Nephron progenitor cell (in vitro differentiated cells): ENCODE results near the gene TPM3.
A peak's percentile ranks its signal among the peaks of the same experiment; 100 is the strongest.

Experiments used
- DNase-seq: peaks from one replicate; pipeline ENCODE4 v3.0.0; 2021
- H3K27ac Mint-ChIP-seq: 2 replicates; pipeline ENCODE4 v1.8.0; 2021; ENCODE audit warnings: mild to moderate bottlenecking, moderate library complexity, mixed read lengths
- H3K27me3 Mint-ChIP-seq: 2 replicates; pipeline ENCODE4 v1.8.0; 2021; ENCODE audit warnings: mild to moderate bottlenecking, low read depth, mixed read lengths; ENCODE audit not compliant: poor library complexity
- H3K36me3 Mint-ChIP-seq: 2 replicates; pipeline ENCODE4 v1.8.0; 2021; ENCODE audit warnings: low read depth, mixed read lengths
- H3K4me1 Mint-ChIP-seq: 2 replicates; pipeline ENCODE4 v1.8.0; 2021; ENCODE audit warnings: mixed read lengths
- H3K4me3 Mint-ChIP-seq: 2 replicates; pipeline ENCODE4 v1.8.0; 2021; ENCODE audit warnings: mild to moderate bottlenecking, moderate library complexity, mixed read lengths
- H3K9me3 Mint-ChIP-seq: 2 replicates; pipeline ENCODE4 v1.8.0; 2021; ENCODE audit warnings: mild to moderate bottlenecking, moderate library complexity, mixed read lengths
- TF ChIP-seq, protein P1 (sequence below): fragments of 200-600 bp; sonication (generic); IDR thresholded peaks from 2 replicates; pipeline ENCODE4 v1.5.0; 2021; ENCODE audit warnings: antibody characterized with exemption

TPM3 gene

DNA sequence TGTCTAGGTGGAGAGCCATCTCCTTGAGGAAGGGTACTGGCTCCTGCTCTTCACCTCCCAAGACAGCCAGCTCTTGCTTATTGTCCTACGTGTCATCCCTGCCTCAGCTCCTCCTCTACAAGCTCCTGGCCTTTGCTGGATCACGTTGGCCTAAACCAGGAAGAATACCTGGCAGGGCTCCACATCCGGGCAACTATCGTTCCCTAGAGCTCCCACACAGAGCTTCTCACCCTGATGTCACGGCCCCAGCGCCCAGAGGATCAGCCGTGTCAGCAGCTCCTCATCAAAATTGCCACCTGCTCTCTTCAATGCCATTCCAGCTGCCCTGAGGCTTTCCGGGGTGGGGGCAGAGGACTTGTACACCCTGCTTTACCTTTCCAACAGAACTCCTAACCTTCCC is 1.9 kb upstream of the TPM3 start:
- Mint-ChIP-seq H3K27me3 (peaks cover 48% of the 10 kb centered on the region), H3K36me3 (no peaks in the 10 kb centered on the region), H3K27ac (no peak overlapping the region), H3K4me1 (peaks cover 43% of the 10 kb centered on the region), H3K4me3 (no peak overlapping the region), H3K9me3 (no peaks in the 10 kb centered on the region)
- TF ChIP-seq, protein P1, sequence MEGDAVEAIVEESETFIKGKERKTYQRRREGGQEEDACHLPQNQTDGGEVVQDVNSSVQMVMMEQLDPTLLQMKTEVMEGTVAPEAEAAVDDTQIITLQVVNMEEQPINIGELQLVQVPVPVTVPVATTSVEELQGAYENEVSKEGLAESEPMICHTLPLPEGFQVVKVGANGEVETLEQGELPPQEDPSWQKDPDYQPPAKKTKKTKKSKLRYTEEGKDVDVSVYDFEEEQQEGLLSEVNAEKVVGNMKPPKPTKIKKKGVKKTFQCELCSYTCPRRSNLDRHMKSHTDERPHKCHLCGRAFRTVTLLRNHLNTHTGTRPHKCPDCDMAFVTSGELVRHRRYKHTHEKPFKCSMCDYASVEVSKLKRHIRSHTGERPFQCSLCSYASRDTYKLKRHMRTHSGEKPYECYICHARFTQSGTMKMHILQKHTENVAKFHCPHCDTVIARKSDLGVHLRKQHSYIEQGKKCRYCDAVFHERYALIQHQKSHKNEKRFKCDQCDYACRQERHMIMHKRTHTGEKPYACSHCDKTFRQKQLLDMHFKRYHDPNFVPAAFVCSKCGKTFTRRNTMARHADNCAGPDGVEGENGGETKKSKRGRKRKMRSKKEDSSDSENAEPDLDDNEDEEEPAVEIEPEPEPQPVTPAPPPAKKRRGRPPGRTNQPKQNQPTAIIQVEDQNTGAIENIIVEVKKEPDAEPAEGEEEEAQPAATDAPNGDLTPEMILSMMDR: no peak
- DNase-seq: no peak

DNA sequence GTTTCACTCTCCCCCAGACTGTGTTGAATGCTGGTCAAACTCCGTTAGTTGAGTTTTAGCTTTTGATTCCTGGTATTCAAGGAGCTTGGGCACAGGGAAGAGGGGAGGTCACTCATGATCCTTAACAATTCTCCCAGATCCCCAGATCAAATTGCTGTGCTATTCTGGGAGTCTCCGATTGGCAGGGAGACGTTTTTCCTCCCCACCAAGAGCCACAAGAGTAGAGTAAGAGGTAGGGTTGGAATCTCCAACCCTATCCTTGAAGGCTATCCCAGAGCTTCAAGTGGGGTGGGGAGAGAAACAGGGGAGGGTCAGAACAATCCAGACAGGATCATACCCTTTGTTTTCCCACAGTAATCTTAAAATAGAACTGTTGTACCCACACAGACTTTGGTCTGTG is 576 bp upstream of the TPM3 start:
- no peak for DNase-seq
- Mint-ChIP-seq H3K27ac (no peak overlapping the region), H3K27me3 (peaks cover 49% of the 10 kb centered on the region), H3K4me1 (peaks cover 37% of the 10 kb centered on the region), H3K9me3 (no peaks in the 10 kb centered on the region), H3K36me3 (no peaks in the 10 kb centered on the region), H3K4me3 (no peak overlapping the region)
- TF ChIP-seq, protein P1: no peak

DNA sequence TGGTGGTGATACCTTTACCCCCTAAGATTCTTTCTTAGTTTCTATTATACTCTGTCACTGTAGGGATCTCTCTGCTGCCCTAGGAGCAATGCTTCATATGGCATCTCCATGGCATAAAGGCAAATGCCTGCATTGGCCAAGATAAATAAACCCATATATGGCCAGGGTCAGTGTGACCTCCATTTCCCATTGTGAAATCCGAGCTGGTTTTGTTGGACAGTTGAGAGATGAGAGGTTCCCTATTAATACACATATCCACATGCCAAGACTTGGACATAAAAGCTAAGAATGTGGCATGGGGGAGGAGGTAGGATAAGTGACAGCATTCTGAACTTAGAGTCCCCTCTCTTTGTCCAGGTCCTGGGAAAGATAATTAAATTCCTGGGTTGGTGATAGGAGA is 1.4 kb downstream of the TPM3 start:
- peaks cover 50% of the 10 kb centered on the region for H3K27me3 Mint-ChIP-seq
- no peaks in the 10 kb centered on the region for H3K36me3 Mint-ChIP-seq
- no peak overlapping the region for H3K27ac Mint-ChIP-seq
- H3K4me1 Mint-ChIP-seq: peaks cover 41% of the 10 kb centered on the region
- TF ChIP-seq, protein P1: no peak
- no peaks in the 10 kb centered on the region for H3K9me3 Mint-ChIP-seq
- no peak for DNase-seq
- H3K4me3 Mint-ChIP-seq: no peak overlapping the region

DNA sequence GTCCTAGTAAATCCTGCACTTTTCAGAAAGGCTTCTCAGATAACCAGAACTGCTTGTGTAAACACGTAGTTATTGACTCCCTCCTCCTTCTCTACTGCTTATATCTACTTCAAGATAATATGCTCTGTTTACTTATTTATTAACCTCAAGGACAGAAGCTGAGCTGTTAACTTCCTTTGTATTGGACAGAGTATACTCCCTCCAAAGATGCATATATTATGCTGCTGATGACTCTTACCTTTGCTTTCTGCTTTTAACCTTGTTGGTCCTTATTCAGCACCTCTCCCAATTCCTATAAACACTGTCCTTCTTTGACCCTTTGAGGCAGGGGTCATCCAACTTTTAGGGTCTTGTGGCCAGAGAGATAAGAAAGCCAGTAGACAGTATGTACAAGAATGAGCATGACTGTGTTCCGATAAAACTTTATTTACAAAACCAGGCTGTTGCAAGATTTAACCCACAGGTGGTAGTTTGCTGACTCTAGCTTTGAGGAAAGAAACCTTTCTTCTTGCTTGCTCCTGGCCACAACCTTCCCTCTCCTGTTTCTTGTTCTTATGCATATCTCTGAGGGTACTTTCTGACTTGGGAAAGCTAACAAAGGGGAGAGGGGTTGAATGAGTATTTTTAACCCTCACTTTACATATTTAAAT is 4.9 kb downstream of the TPM3 start:
- H3K27ac Mint-ChIP-seq: no peak overlapping the region
- no peaks in the 10 kb centered on the region for H3K36me3 Mint-ChIP-seq
- TF ChIP-seq, protein P1: no peak
- H3K27me3 Mint-ChIP-seq: peaks cover 33% of the 10 kb centered on the region
- H3K4me3 Mint-ChIP-seq: no peak overlapping the region
- H3K9me3 Mint-ChIP-seq: no peaks in the 10 kb centered on the region
- no peak for DNase-seq
- peaks cover 35% of the 10 kb centered on the region for H3K4me1 Mint-ChIP-seq

DNA sequence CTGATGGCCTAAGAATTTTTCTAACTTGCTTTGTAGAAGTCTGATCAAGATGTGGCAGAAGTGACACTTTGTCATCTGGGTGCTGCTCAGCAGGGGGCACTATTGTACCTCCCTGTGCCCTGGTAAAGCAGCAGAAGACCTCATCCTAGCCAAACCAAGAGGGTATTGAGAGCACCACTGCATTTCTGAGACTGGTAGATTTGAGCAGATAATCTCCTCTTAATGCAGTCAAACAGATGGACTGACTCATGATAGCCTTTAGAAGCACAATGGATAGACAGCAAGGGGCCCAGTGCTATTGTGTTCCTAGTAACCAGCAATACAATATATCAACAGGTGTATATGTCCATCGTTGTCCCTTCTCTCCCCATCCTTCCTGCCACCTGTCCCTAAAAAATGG is 5.7 kb downstream of the TPM3 start:
- H3K27ac Mint-ChIP-seq: no peak overlapping the region
- TF ChIP-seq, protein P1: peak; percentile 69
- H3K36me3 Mint-ChIP-seq: no peaks in the 10 kb centered on the region
- no peaks in the 10 kb centered on the region for H3K9me3 Mint-ChIP-seq
- DNase-seq: peak; percentile 68
- H3K4me1 Mint-ChIP-seq: peaks cover 37% of the 10 kb centered on the region
- H3K4me3 Mint-ChIP-seq: no peak overlapping the region
- peaks cover 25% of the 10 kb centered on the region for H3K27me3 Mint-ChIP-seq
